HCT116 (cell line): ENCODE measurements around the gene EPS15. TPM values are rescaled to one million over a fixed set of nuclear protein-coding genes. Genes with fewer than 3 reads are reported as not detected.

Experiments used
- ATAC-seq: fragments of 200-7000 bp; cut with Tn5 transposase; 2 replicates; pipeline ENCODE4 v1.9.1; 2020; ENCODE audit warnings: mild to moderate bottlenecking, moderate library complexity
- BruUV-seq: library from RNA; stranded (reverse); fragments of 400-500 nt; replicated peaks from 2 replicates; lab custom pipeline; 2021; lab: Mats Ljungman, UMichigan
- CTCF ChIA-PET: fragments of 300-600 bp; sonication (Branson Sonifier 250); formaldehyde crosslinking; loops from one replicate; lab custom pipeline; 2021; ENCODE audit warnings: antibody characterized with exemption; lab: Charles Lee
- POLR2A ChIA-PET: fragments of 300-600, 350-600 bp; sonication (Branson Sonifier 250); formaldehyde crosslinking; loops from one replicate; lab custom pipeline; 2021; ENCODE audit warnings: antibody characterized with exemption; lab: Charles Lee
- RAD21 ChIA-PET, 2 experiments: fragments of 300-600 bp; sonication (Branson Sonifier 250); formaldehyde crosslinking; loops; one replicate each; lab custom pipeline; 2023; ENCODE audit warnings: low total read pairs in 2 of 2; ENCODE audit not compliant: uncharacterized antibody in 2 of 2, unreplicated experiment in 2 of 2, low non-redundant PET in 1 of 2; lab: Charles Lee
- DNase-seq: peaks from one replicate; pipeline ENCODE4 v3.0.0-alpha.2; 2010; ENCODE audit warnings: low read depth, low spot score
- H2AFZ ChIP-seq: fragments of 200-600 bp; shearing (Covaris generic), sonication (generic); 2 replicates; pipeline ENCODE4 v1.6.1; 2017; ENCODE audit warnings: low read depth, mixed run types, mixed read lengths, antibody characterized with exemption, low read length; ENCODE audit not compliant: poor library complexity, severe bottlenecking
- H3K27ac ChIP-seq: 2 replicates; pipeline ENCODE4 v1.5.1; 2012; ENCODE audit warnings: low read depth, low read length
- H3K27me3 ChIP-seq: fragments of 200-600 bp; sonication (generic); 2 replicates; pipeline ENCODE4 v1.6.1; 2016; ENCODE audit warnings: mixed run types, low read length, mixed read lengths; ENCODE audit not compliant: insufficient read depth
- H3K36me3 ChIP-seq, 2 experiments: fragments of 200-500 bp in 1 of 2; fragments of 200-600 bp in 1 of 2; sonication (Bioruptor generic) in 1 of 2; sonication (generic) in 1 of 2; 2 replicates each; pipeline versions ENCODE4 v1.5.1 to v1.6.1; 2014 to 2016; ENCODE audit warnings: low read length in 2 of 2, inconsistent platforms in 1 of 2, mixed read lengths in 1 of 2, mixed run types in 1 of 2; ENCODE audit not compliant: insufficient read depth in 2 of 2, control insufficient read depth in 1 of 2
- H3K4me1 ChIP-seq, 2 experiments: fragments of 200-600 bp in 1 of 2; sonication (generic) in 1 of 2; 2 replicates each; pipeline versions ENCODE4 v1.5.1 to v1.6.1; 2012 to 2017; ENCODE audit warnings: low read length in 2 of 2, inconsistent platforms in 1 of 2, mild to moderate bottlenecking in 1 of 2, mixed read lengths in 1 of 2, mixed run types in 1 of 2, moderate library complexity in 1 of 2; ENCODE audit not compliant: insufficient read depth in 2 of 2, control insufficient read depth in 1 of 2
- H3K4me2 ChIP-seq: fragments of 200-600 bp; sonication (generic); 2 replicates; pipeline ENCODE4 v1.6.1; 2017; ENCODE audit warnings: mixed run types, low read length, mixed read lengths
- H3K4me3 ChIP-seq, 2 experiments: fragments of 200-600 bp in 1 of 2; sonication (generic) in 1 of 2; replicated peaks in 1 of 2; 2 replicates each; pipeline ENCODE4 v1.5.1; 2011 to 2016; ENCODE audit warnings: low read length in 2 of 2, control low read depth in 1 of 2, low read depth in 1 of 2, mild to moderate bottlenecking in 1 of 2, mixed read lengths in 1 of 2, mixed run types in 1 of 2
- H3K79me2 ChIP-seq: fragments of 200-600 bp; sonication (generic); 2 replicates; pipeline ENCODE4 v1.6.1; 2017; ENCODE audit warnings: mild to moderate bottlenecking, mixed run types, low read length, moderate library complexity, mixed read lengths; ENCODE audit not compliant: insufficient read depth
- H3K9ac ChIP-seq: fragments of 200-600 bp; sonication (generic); 2 replicates; pipeline ENCODE4 v1.6.1; 2016; ENCODE audit warnings: low read length, mixed read lengths
- H3K9me2 ChIP-seq: fragments of 200-600 bp; sonication (generic), shearing (Covaris generic); 2 replicates; pipeline ENCODE4 v1.6.1; 2017; ENCODE audit warnings: mixed run types, mild to moderate bottlenecking, moderate library complexity; ENCODE audit not compliant: insufficient read depth
- H3K9me3 ChIP-seq, 2 experiments: fragments of 200-500 bp in 1 of 2; fragments of 200-600 bp in 1 of 2; sonication (Bioruptor generic) in 1 of 2; sonication (generic) in 1 of 2; 2 replicates each; pipeline ENCODE4 v1.6.1; 2014 to 2017; ENCODE audit warnings: low read length in 2 of 2, mixed read lengths in 2 of 2, inconsistent platforms in 1 of 2, low read depth in 1 of 2, mild to moderate bottlenecking in 1 of 2, mixed run types in 1 of 2, moderate library complexity in 1 of 2; ENCODE audit not compliant: control insufficient read depth in 1 of 2, insufficient read depth in 1 of 2
- H4K20me1 ChIP-seq: fragments of 200-600 bp; sonication (generic), shearing (Covaris generic); 2 replicates; pipeline ENCODE4 v1.6.1; 2017; ENCODE audit warnings: mixed run types, mild to moderate bottlenecking, moderate library complexity; ENCODE audit not compliant: insufficient read depth
- CEBPB ChIP-seq: IDR thresholded peaks from 2 replicates; pipeline ENCODE4 v1.6.1; 2012; ENCODE audit warnings: low read depth
- JUND ChIP-seq: IDR thresholded peaks from 2 replicates; pipeline ENCODE4 v1.6.1; 2012
- POLR2A ChIP-seq: IDR thresholded peaks from 2 replicates; pipeline ENCODE4 v1.7.0; 2011; ENCODE audit warnings: borderline replicate concordance; ENCODE audit not compliant: insufficient read depth, insufficient read length; ENCODE audit errors: extremely low read depth
- SIN3A ChIP-seq: IDR thresholded peaks from 2 replicates; pipeline ENCODE4 v1.6.1; 2012; ENCODE audit warnings: low read depth
- SP1 ChIP-seq: IDR thresholded peaks from 2 replicates; pipeline ENCODE4 v1.6.1; 2012; ENCODE audit warnings: low read depth
- TCF7L2 ChIP-seq: IDR thresholded peaks from 2 replicates; pipeline ENCODE4 v1.7.0; 2011; ENCODE audit warnings: borderline replicate concordance, inconsistent platforms; ENCODE audit not compliant: insufficient read depth, insufficient read length; ENCODE audit errors: extremely low read depth
- YY1 ChIP-seq: IDR thresholded peaks from 2 replicates; pipeline ENCODE4 v1.6.1; 2011; ENCODE audit warnings: low read length, low read depth, moderate library complexity, mild to moderate bottlenecking; ENCODE audit not compliant: insufficient replicate concordance; ENCODE audit errors: extremely low read depth
- intact Hi-C: fragments of 100-400 bp; cut with micrococcal nuclease; formaldehyde crosslinking; loops from 2 replicates; pipeline ENCODE4 v1.10.0; 2022
- total RNA-seq: library from RNA; stranded (reverse); gene quantifications from one replicate; pipeline ENCODE4 v1.2.1, GENCODE V29; 2021; ENCODE audit not compliant: unreplicated experiment
- TF ChIP-seq, protein P1 (sequence below): IDR thresholded peaks from 2 replicates; pipeline ENCODE4 v1.6.1; 2011; ENCODE audit warnings: mild to moderate bottlenecking, low read length, moderate library complexity; ENCODE audit not compliant: insufficient replicate concordance; ENCODE audit errors: extremely low read depth
- TF ChIP-seq, protein P2 (sequence below): IDR thresholded peaks from 2 replicates; pipeline ENCODE4 v1.6.1; 2012
- TF ChIP-seq, protein P3 (sequence below): IDR thresholded peaks from 2 replicates; pipeline ENCODE4 v1.6.1; 2012
- TF ChIP-seq, protein P4 (sequence below), 3 experiments: fragments of 200-600 bp in 1 of 3; sonication (generic) in 1 of 3; IDR thresholded peaks in 2 of 3; conservative IDR thresholded peaks in 1 of 3; 2 replicates each; pipeline ENCODE4 v1.5.1; 2012 to 2017; ENCODE audit warnings: low read depth in 2 of 3, low read length in 2 of 3, antibody characterized with exemption in 1 of 3, borderline replicate concordance in 1 of 3, control low read depth in 1 of 3, mild to moderate bottlenecking in 1 of 3, mixed read lengths in 1 of 3, mixed run types in 1 of 3, moderate library complexity in 1 of 3; ENCODE audit not compliant: insufficient read depth in 1 of 3

Gene EPS15
- total RNA-seq, 1 experiment from 2014 or later = 41.2 TPM

DNA sequence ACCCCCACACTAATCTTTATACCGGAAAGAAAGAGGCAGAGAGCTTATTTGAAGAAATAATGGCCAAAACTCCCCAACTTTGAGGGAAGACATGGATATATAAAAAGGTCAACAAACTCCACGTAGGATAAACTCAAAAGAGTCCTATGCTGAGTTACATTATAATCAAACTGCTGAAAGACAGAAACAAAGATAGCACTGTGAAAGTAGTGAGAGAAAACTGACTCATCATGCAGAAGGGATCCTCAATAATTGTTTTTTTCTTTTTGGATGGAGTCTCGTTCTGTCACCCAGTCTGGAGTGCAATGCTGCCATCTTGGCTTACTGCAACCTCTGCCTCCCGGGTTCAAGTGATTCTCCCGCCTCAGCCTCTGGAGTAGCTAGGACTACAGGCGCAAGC is 140.2 kb downstream of the EPS15 start (continued):
- TF ChIP-seq, protein P1, sequence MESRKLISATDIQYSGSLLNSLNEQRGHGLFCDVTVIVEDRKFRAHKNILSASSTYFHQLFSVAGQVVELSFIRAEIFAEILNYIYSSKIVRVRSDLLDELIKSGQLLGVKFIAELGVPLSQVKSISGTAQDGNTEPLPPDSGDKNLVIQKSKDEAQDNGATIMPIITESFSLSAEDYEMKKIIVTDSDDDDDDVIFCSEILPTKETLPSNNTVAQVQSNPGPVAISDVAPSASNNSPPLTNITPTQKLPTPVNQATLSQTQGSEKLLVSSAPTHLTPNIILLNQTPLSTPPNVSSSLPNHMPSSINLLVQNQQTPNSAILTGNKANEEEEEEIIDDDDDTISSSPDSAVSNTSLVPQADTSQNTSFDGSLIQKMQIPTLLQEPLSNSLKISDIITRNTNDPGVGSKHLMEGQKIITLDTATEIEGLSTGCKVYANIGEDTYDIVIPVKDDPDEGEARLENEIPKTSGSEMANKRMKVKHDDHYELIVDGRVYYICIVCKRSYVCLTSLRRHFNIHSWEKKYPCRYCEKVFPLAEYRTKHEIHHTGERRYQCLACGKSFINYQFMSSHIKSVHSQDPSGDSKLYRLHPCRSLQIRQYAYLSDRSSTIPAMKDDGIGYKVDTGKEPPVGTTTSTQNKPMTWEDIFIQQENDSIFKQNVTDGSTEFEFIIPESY = no peak
- TF ChIP-seq YY1 = no peak
- no peak for TF ChIP-seq SIN3A

DNA sequence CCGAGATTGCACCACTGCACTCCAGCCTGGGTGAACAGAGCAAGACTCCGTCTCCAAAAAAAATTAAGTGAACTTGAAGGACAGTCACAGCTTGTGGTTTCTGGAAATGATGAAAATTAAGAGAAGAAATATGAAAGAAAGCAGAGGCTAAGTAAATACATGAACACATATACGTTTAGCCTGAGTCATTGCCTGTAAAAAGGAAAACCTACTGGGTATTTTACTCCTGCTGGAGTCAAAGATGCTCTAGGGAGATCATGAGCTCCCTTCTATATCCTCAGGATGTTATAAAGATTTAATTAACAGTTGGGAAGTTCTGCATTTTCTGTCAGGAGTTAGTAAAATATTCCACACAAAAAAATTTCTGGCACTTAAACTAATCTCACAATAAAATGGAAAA is 145.2 kb downstream of the EPS15 start:
- Histone ChIP-seq H3K9me2 (no peaks in the 10 kb centered on the region), H3K9ac (no peak overlapping the region), H4K20me1 (no peaks in the 10 kb centered on the region), H3K4me3 (no peak overlapping the region), H3K9me3 (no peaks in the 10 kb centered on the region), H3K4me2 (no peak overlapping the region), H3K27ac (no peak overlapping the region), H3K36me3 (no peaks in the 10 kb centered on the region), H3K79me2 (no peaks in the 10 kb centered on the region), H3K4me1 (0 out of 4 replicates have a peak, but pooled peaks cover 0 to 3% of the 10 kb centered on the region in 2 experiments), H2AFZ (no peak overlapping the region), H3K27me3 (no peaks in the 10 kb centered on the region)
- RAD21 ChIA-PET = no interaction called here
- intact Hi-C loops = no loop called here
- TF ChIP-seq, protein P2, sequence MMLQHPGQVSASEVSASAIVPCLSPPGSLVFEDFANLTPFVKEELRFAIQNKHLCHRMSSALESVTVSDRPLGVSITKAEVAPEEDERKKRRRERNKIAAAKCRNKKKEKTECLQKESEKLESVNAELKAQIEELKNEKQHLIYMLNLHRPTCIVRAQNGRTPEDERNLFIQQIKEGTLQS = no peak
- no peak for TF ChIP-seq SIN3A
- TF ChIP-seq CEBPB = no peak
- no peak for ATAC-seq
- POLR2A ChIA-PET = no interaction called here
- DNase-seq = no peak
- BruUV-seq = no TSS peak
- CTCF ChIA-PET = no interaction called here

DNA sequence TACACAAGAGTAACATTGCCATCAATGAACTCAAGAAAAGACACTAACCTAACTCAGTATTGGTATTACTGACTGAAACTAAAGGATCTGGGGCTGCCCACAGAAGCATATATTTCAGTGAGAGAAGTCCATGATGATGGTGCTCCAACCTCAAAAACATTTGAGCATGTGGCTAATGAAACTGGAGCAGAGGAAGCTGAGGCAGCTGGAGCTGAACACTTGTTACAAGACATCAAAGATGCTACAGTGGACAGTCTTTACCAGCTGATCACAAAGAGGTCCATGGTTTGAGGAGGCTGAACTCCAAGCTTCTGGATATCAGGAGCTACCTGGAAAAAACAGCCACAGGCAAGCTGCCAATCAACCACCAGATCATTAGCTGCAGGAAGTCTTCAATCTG is 146.5 kb downstream of the EPS15 start:
- no peak for ATAC-seq
- no peaks in the 10 kb centered on the region for H4K20me1 ChIP-seq
- H3K79me2 ChIP-seq = no peaks in the 10 kb centered on the region
- no peak overlapping the region for H3K4me2 ChIP-seq
- intact Hi-C loops = no loop called here
- H3K27ac ChIP-seq = no peak overlapping the region
- BruUV-seq = no TSS peak
- H3K9ac ChIP-seq = no peak overlapping the region
- TF ChIP-seq, protein P3, sequence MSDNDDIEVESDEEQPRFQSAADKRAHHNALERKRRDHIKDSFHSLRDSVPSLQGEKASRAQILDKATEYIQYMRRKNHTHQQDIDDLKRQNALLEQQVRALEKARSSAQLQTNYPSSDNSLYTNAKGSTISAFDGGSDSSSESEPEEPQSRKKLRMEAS = no peak
- TF ChIP-seq POLR2A (no peak), JUND (no peak), CEBPB (no peak), SP1 (no peak), SIN3A (no peak), TCF7L2 (no peak)
- TF ChIP-seq, protein P4, sequence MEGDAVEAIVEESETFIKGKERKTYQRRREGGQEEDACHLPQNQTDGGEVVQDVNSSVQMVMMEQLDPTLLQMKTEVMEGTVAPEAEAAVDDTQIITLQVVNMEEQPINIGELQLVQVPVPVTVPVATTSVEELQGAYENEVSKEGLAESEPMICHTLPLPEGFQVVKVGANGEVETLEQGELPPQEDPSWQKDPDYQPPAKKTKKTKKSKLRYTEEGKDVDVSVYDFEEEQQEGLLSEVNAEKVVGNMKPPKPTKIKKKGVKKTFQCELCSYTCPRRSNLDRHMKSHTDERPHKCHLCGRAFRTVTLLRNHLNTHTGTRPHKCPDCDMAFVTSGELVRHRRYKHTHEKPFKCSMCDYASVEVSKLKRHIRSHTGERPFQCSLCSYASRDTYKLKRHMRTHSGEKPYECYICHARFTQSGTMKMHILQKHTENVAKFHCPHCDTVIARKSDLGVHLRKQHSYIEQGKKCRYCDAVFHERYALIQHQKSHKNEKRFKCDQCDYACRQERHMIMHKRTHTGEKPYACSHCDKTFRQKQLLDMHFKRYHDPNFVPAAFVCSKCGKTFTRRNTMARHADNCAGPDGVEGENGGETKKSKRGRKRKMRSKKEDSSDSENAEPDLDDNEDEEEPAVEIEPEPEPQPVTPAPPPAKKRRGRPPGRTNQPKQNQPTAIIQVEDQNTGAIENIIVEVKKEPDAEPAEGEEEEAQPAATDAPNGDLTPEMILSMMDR (IDR thresholded peaks at IDR 0.05 in 2 of 3, conservative IDR thresholded peaks at IDR 0.05 in 1 of 3; ENCODE audit: borderline replicate concordance in 1 of 3, insufficient read depth in 1 of 3, low read depth in 2 of 3, low read length in 2 of 3) = no peak
- TF ChIP-seq, all 23 proteins: peak for 0
- DNase-seq = no peak
- H2AFZ ChIP-seq = no peak overlapping the region
- CTCF ChIA-PET = no interaction called here
- no peaks in the 10 kb centered on the region for H3K36me3 ChIP-seq
- H3K4me3 ChIP-seq = no peak overlapping the region
- POLR2A ChIA-PET = no interaction called here
- RAD21 ChIA-PET = no interaction called here
- no peaks in the 10 kb centered on the region for H3K27me3 ChIP-seq
- no peaks in the 10 kb centered on the region for H3K9me2 ChIP-seq
- H3K4me1 ChIP-seq = no peaks in the 10 kb centered on the region
- H3K9me3 ChIP-seq = no peaks in the 10 kb centered on the region
